Sigmoid colon (tissue), 7 donors: ENCODE measurements around the gene CARS1. TPM values are rescaled to one million over a fixed set of nuclear protein-coding genes. Genes with fewer than 3 reads are reported as not detected.

Source experiments
- DNase-seq: peaks from one replicate; pipeline ENCODE4 v3.0.0-alpha.2; 2019
- H3K27ac ChIP-seq, 4 donors: fragments of 200-600 bp; sonication (generic); one replicate each; pipeline ENCODE4 v1.5.1; 2016 to 2019; ENCODE audit warnings: mild to moderate bottlenecking in 1 of 4
- H3K27me3 ChIP-seq, 3 donors: fragments of 200-600 bp; sonication (generic); one replicate each; pipeline ENCODE4 v1.5.1; 2019; ENCODE audit warnings: mild to moderate bottlenecking in 1 of 3
- H3K36me3 ChIP-seq, 4 donors: fragments of 200-600 bp; sonication (generic); one replicate each; pipeline ENCODE4 v1.5.1; 2016 to 2019
- H3K4me1 ChIP-seq, 4 donors: fragments of 200-600 bp; sonication (generic); one replicate each; pipeline ENCODE4 v1.5.1; 2017 to 2019
- H3K4me3 ChIP-seq, 4 donors: fragments of 200-600 bp; sonication (generic); one replicate each; pipeline ENCODE4 v1.5.1; 2017 to 2019; ENCODE audit warnings: mild to moderate bottlenecking in 2 of 4, moderate library complexity in 1 of 4
- H3K9me3 ChIP-seq, 4 donors: fragments of 200-600 bp in 3 of 4; sonication (generic) in 3 of 4; one replicate each; pipeline versions ENCODE4 v1.5.1 to v1.6.1; 2013 to 2019
- EP300 ChIP-seq, 4 donors: sonication (generic); formaldehyde crosslinking; IDR thresholded peaks; one replicate each; pipeline ENCODE4 v1.6.1; 2017; ENCODE audit warnings: antibody characterized with exemption in 4 of 4
- POLR2A ChIP-seq, 2 donors: fragments of 450-650 bp; IDR thresholded peaks; one replicate each; pipeline ENCODE4 v1.6.1; 2016; ENCODE audit warnings: antibody characterized with exemption in 2 of 2, mild to moderate bottlenecking in 2 of 2, moderate library complexity in 2 of 2
- POLR2AphosphoS5 ChIP-seq, 4 donors: sonication (generic); formaldehyde crosslinking; IDR thresholded peaks; one replicate each; pipeline ENCODE4 v1.6.1; 2017; ENCODE audit warnings: antibody characterized with exemption in 4 of 4
- WGBS, 2 donors: extraction: QIAGEN DNeasy Blood & Tissue Kit; methylation state at CpG; one replicate each; pipeline ENCODE4 v1.1.7; 2013; 5-methylcytosine and 5-hydroxymethylcytosine counted together
- intact Hi-C: fragments of 100-400 bp; cut with DNase I; formaldehyde crosslinking; loops from one replicate; pipeline ENCODE4 v1.15.1; 2023
- polyA plus RNA-seq, 3 donors: library from polyadenylated mRNA; stranded (reverse); fragments of 200-250 nt; gene quantifications; one replicate each; pipeline ENCODE4 v1.2.3, GENCODE V29; 2013
- total RNA-seq, 4 donors: library from RNA; depleted of rRNA; stranded (reverse); fragments of >200 nt; gene quantifications; one replicate each; pipeline ENCODE4 v1.1.0, GENCODE V29; 2016
- TF ChIP-seq, protein P1 (sequence below), 4 experiments: fragments of 450-650 bp in 3 of 4; fragments of 200-600 bp in 1 of 4; IDR thresholded peaks; one replicate each; pipeline ENCODE4 v1.5.1; 2016 to 2019; ENCODE audit warnings: antibody characterized with exemption in 4 of 4, mild to moderate bottlenecking in 3 of 4, moderate library complexity in 2 of 4
- donor health status: healthy with polysubstance abuse.
- donor health status: Bipolar disorder and iron deficiency.
- donor health status: healthy.

The CARS1 gene
- total and polyA plus RNA-seq, 7 donors = 21.0 to 57.1 (median 35.9) TPM

DNA sequence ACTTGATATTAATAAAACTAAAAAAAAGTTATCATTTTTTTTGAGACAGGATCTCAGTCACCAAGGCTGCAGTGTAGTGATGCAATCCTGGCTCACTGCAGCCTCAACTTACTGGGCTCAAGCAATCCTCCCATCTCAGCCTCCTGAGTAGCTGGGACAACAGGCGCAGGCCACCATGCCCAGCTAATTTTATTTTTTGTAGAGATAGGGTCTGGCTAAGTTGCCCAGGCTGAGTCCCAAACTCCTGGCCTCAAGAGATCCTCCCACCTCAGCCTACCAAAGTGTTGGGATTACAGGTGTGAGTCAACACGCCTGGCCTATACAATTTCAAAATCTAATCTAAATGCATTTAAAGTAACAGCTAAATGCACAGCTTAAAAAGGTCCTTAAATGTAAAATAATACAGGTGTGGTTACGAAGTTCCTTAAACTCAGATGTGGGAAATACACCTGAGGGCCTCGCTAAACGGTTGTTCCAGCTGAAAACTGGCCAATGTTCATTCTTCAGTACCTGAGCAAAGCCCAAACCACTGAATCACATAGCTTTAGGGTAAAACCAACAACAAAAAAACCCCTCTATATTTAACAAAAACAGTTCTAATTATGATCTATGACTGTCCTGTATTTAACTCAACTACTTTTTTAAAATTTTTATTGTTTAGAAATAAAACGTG is 76.9 kb downstream of the CARS1 start:
- TF ChIP-seq POLR2AphosphoS5 (IDR thresholded peaks at IDR 0.05) = no peak
- TF ChIP-seq EP300 (IDR thresholded peaks at IDR 0.05) = no peak
- TF ChIP-seq, protein P1, sequence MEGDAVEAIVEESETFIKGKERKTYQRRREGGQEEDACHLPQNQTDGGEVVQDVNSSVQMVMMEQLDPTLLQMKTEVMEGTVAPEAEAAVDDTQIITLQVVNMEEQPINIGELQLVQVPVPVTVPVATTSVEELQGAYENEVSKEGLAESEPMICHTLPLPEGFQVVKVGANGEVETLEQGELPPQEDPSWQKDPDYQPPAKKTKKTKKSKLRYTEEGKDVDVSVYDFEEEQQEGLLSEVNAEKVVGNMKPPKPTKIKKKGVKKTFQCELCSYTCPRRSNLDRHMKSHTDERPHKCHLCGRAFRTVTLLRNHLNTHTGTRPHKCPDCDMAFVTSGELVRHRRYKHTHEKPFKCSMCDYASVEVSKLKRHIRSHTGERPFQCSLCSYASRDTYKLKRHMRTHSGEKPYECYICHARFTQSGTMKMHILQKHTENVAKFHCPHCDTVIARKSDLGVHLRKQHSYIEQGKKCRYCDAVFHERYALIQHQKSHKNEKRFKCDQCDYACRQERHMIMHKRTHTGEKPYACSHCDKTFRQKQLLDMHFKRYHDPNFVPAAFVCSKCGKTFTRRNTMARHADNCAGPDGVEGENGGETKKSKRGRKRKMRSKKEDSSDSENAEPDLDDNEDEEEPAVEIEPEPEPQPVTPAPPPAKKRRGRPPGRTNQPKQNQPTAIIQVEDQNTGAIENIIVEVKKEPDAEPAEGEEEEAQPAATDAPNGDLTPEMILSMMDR (IDR thresholded peaks at IDR 0.05) = no peak
- TF ChIP-seq POLR2A (IDR thresholded peaks at IDR 0.05) = no peak

DNA sequence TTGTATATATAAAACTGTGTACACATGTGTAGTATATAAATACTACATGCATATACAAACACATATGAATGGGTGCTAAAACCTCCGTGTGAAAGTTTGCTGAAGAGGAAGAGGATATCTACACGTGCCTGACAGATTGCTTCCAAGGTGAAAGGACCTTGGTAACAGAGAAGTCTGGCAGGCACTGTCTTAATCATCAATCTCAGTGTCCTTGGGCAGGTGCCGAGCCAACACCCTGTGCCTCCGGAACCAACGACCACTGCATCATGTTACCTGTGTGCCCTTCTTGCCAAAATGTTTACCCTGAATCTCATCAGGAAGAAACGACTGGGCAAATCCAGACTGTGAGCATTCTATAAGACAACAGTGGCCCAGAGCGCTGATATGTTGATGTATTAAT is 80.1 kb downstream of the CARS1 start:
- no peak for TF ChIP-seq POLR2A (IDR thresholded peaks at IDR 0.05)
- peaks cover 14 to 76% (median 35%) of the 10 kb centered on the region in 4 donors for H3K36me3 ChIP-seq
- no peaks in the 10 kb centered on the region for H3K9me3 ChIP-seq
- no peak for DNase-seq
- intact Hi-C loops = no loop called here
- no peak overlapping the region for H3K27ac ChIP-seq
- no peak overlapping the region for H3K4me3 ChIP-seq
- 58 to 80% methylated on average over 7 of the region's 7 CpGs for WGBS, 2 donors
- H3K4me1 ChIP-seq = peaks cover 0 to 11% (median 4%) of the 10 kb centered on the region in 4 donors
- no peaks in the 10 kb centered on the region for H3K27me3 ChIP-seq

More for the DNA sequence above, 76.9 kb downstream of the CARS1 start:
- Histone ChIP-seq H3K4me1 (peaks cover 0 to 24% (median 19%) of the 10 kb centered on the region in 4 donors), H3K9me3 (no peaks in the 10 kb centered on the region), H3K27ac (no peak overlapping the region), H3K4me3 (no peak overlapping the region), H3K36me3 (peaks cover 0 to 44% (median 21%) of the 10 kb centered on the region in 4 donors), H3K27me3 (no peaks in the 10 kb centered on the region)
- DNase-seq = no peak
- WGBS, 2 donors = 70 to 71% methylated on average over 6 of the region's 6 CpGs
- intact Hi-C loops = no loop called here

GRCh38 chr11:2976294-2977063 is 80.7 kb downstream of the CARS1 start:
- peaks cover 14 to 82% (median 38%) of the 10 kb centered on the region in 4 donors for H3K36me3 ChIP-seq
- 75 to 81% methylated on average over 6 of the region's 6 CpGs for WGBS, 2 donors
- H3K4me1 ChIP-seq = peaks cover 0 to 6% (median 0%) of the 10 kb centered on the region in 4 donors
- intact Hi-C loops = no loop called here
- H3K4me3 ChIP-seq = no peak overlapping the region
- H3K27ac ChIP-seq = no peak overlapping the region
- H3K27me3 ChIP-seq = no peaks in the 10 kb centered on the region
- no peaks in the 10 kb centered on the region for H3K9me3 ChIP-seq
- no peak for TF ChIP-seq POLR2A (IDR thresholded peaks at IDR 0.05)
- TF ChIP-seq EP300 (IDR thresholded peaks at IDR 0.05) = no peak
- no peak for TF ChIP-seq POLR2AphosphoS5 (IDR thresholded peaks at IDR 0.05)
- TF ChIP-seq, protein P1 (IDR thresholded peaks at IDR 0.05) = no peak
- no peak for DNase-seq

DNA sequence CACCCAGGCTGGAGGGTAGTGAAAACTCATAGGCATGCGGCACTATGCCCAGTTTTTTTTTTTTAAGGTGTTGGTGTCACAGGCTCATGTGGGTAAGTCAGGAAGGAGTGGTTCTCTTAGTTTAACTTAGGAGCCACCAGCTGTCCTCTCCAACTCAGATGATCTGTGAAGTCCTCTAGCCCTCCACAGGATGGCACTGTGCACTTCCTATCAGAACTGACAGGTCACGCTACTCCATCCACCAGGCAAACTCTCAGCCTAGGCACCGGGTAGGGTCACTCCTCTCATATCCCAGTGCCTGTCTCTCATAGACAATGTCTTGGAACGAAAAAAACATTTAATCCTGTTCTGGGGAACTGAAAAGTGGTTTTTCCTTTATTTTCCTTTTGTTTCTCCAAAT is 81.6 kb downstream of the CARS1 start:
- H3K27me3 ChIP-seq = no peaks in the 10 kb centered on the region
- H3K4me1 ChIP-seq = peaks cover 0 to 6% (median 0%) of the 10 kb centered on the region in 4 donors
- no peaks in the 10 kb centered on the region for H3K9me3 ChIP-seq
- WGBS, 2 donors = 77 to 83% methylated on average over 4 of the region's 4 CpGs
- H3K4me3 ChIP-seq = no peak overlapping the region
- TF ChIP-seq, protein P1 (IDR thresholded peaks at IDR 0.05) = no peak
- TF ChIP-seq POLR2AphosphoS5 (IDR thresholded peaks at IDR 0.05) (no peak), EP300 (IDR thresholded peaks at IDR 0.05) (no peak), POLR2A (IDR thresholded peaks at IDR 0.05) (no peak)
- no peak overlapping the region for H3K27ac ChIP-seq
- intact Hi-C loops = no loop called here
- DNase-seq = no peak
- H3K36me3 ChIP-seq = peaks cover 20 to 91% (median 44%) of the 10 kb centered on the region in 4 donors

DNA sequence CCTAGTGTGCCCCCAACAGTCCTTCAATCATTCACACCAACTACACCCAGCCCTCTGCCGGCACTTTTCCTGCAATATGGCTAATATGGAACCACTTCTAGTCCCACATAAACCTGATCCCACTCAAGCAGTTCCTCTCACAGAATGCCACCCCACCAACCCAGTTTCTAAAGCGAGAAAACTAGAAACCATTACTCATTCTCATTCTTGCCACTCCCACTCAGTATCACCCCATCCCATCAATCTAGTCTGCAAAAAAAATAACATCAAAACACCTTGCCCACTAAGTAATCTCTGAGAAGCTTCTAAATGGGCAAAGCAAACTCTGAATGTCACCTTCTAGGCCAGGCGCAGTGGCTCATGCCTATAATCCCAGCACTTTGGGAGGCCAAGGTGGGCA is 83.0 kb downstream of the CARS1 start:
- no peaks in the 10 kb centered on the region for H3K27me3 ChIP-seq
- peaks cover 32 to 100% (median 56%) of the 10 kb centered on the region in 4 donors for H3K36me3 ChIP-seq
- no peak for DNase-seq
- 96% methylated on average over 3 of the region's 3 CpGs for WGBS, 2 donors
- H3K4me1 ChIP-seq = no peaks in the 10 kb centered on the region
- intact Hi-C loops = no loop called here
- H3K9me3 ChIP-seq = no peaks in the 10 kb centered on the region
- no peak overlapping the region for H3K4me3 ChIP-seq
- no peak for TF ChIP-seq EP300 (IDR thresholded peaks at IDR 0.05)
- TF ChIP-seq POLR2AphosphoS5 (IDR thresholded peaks at IDR 0.05) = no peak
- TF ChIP-seq POLR2A (IDR thresholded peaks at IDR 0.05) = no peak
- TF ChIP-seq, protein P1 (IDR thresholded peaks at IDR 0.05) = no peak
- H3K27ac ChIP-seq = no peak overlapping the region
